Measurements from ENCODE around the gene SLCO2B1.

DNA sequence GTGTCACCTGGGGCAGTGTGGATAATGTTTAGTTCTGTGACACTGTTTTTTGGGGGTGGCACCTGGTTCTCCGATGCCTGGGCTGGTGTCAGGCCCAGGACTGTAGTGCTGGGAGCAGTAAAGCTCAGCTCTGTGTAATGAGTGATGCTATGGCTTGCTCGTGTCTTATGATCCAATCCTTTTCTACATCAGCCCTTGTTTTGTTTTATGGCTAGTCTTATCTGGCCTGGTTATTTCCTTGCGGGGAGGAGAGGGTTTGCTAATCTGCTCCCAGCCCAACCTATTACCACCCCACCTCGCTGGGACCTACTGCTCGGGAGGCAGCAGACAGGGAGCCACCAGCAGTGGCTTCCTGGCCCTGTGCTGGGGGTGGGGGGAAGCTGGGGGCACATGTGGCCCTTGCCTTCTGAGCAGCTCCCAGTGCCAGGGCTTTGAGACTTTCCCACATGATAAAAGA is 54.7 kb downstream of the SLCO2B1 start:
- TF ChIP-seq, protein P1, sequence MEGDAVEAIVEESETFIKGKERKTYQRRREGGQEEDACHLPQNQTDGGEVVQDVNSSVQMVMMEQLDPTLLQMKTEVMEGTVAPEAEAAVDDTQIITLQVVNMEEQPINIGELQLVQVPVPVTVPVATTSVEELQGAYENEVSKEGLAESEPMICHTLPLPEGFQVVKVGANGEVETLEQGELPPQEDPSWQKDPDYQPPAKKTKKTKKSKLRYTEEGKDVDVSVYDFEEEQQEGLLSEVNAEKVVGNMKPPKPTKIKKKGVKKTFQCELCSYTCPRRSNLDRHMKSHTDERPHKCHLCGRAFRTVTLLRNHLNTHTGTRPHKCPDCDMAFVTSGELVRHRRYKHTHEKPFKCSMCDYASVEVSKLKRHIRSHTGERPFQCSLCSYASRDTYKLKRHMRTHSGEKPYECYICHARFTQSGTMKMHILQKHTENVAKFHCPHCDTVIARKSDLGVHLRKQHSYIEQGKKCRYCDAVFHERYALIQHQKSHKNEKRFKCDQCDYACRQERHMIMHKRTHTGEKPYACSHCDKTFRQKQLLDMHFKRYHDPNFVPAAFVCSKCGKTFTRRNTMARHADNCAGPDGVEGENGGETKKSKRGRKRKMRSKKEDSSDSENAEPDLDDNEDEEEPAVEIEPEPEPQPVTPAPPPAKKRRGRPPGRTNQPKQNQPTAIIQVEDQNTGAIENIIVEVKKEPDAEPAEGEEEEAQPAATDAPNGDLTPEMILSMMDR (conservative IDR thresholded peaks at IDR 0.05) = no peak
- no peak for TF ChIP-seq ZFX (IDR thresholded peaks at IDR 0.05)

Data from C4-2B (cell line).